KMS-11 (cell line): ENCODE results near the gene GATA2.

Experiments used
- H2AFZ ChIP-seq: fragments of 200-600 bp; sonication (generic); 2 replicates; pipeline ENCODE4 v1.6.1; 2016; ENCODE audit warnings: antibody characterized with exemption, mixed run types, low read depth
- H3K27ac ChIP-seq: fragments of 200-600 bp; sonication (generic); 2 replicates; pipeline ENCODE4 v1.6.1; 2016; ENCODE audit warnings: mild to moderate bottlenecking, mixed run types
- H3K27me3 ChIP-seq: fragments of 200-600 bp; sonication (generic); 2 replicates; pipeline ENCODE4 v1.6.1; 2017; ENCODE audit warnings: mild to moderate bottlenecking, low read depth, mixed run types, moderate library complexity; ENCODE audit not compliant: insufficient read depth
- H3K36me3 ChIP-seq: fragments of 200-600 bp; sonication (generic); 2 replicates; pipeline ENCODE4 v1.6.1; 2017; ENCODE audit warnings: mild to moderate bottlenecking, mixed run types; ENCODE audit not compliant: insufficient read depth
- H3K4me1 ChIP-seq: fragments of 200-600 bp; sonication (generic); 2 replicates; pipeline ENCODE4 v1.6.1; 2016; ENCODE audit warnings: mild to moderate bottlenecking, low read depth, mixed run types; ENCODE audit not compliant: poor library complexity, severe bottlenecking
- H3K4me2 ChIP-seq: fragments of 200-600 bp; sonication (generic); 2 replicates; pipeline ENCODE4 v1.7.0; 2016; ENCODE audit warnings: mild to moderate bottlenecking, mixed run types
- H3K4me3 ChIP-seq: fragments of 200-600 bp; sonication (generic); IDR thresholded peaks from 2 replicates; pipeline ENCODE4 v1.6.1; 2017; ENCODE audit warnings: low read depth, low read length, mixed read lengths; ENCODE audit not compliant: insufficient read depth
- H3K79me2 ChIP-seq: fragments of 200-600 bp; sonication (generic); 2 replicates; pipeline ENCODE4 v1.6.1; 2016; ENCODE audit warnings: low read depth, mixed run types; ENCODE audit not compliant: insufficient read depth
- H3K9ac ChIP-seq: fragments of 200-600 bp; sonication (generic); 2 replicates; pipeline ENCODE4 v1.6.1; 2016; ENCODE audit warnings: mild to moderate bottlenecking, mixed run types
- H4K20me1 ChIP-seq: fragments of 200-600 bp; sonication (generic); 2 replicates; pipeline ENCODE4 v1.6.1; 2016; ENCODE audit warnings: mild to moderate bottlenecking, mixed run types; ENCODE audit not compliant: insufficient read depth
- TF ChIP-seq, protein P1 (sequence below): fragments of 200-600 bp; sonication (generic); conservative IDR thresholded peaks from 2 replicates; pipeline ENCODE4 v1.6.1; 2017; ENCODE audit warnings: low read depth, mild to moderate bottlenecking, antibody characterized with exemption, low read length, moderate library complexity, mixed read lengths

Gene GATA2

DNA sequence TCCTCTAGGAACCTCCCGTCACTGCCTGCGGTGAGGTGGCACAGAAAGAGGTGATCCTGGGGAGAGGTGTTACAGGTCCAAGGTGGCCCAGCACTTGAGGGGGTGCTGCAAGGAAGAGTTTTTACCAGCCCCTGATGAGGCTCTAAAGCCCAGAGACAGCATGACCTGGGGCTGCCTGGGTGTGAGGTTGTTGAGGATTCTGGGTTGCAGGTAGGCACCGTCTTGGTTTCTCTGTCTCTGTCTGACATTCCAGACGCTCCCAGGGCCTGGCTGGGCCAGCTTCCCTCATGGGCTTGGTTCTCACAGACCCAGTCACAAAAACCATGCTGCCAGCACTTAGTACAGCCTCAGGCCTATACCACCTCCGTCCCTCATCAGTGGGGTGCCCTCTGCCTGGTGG, 57.4 kb downstream of the GATA2 start:
- no peaks in the 10 kb centered on the region for H4K20me1 ChIP-seq
- H3K4me3 ChIP-seq, result no peak overlapping the region
- H3K79me2 ChIP-seq, result no peaks in the 10 kb centered on the region
- TF ChIP-seq, protein P1, sequence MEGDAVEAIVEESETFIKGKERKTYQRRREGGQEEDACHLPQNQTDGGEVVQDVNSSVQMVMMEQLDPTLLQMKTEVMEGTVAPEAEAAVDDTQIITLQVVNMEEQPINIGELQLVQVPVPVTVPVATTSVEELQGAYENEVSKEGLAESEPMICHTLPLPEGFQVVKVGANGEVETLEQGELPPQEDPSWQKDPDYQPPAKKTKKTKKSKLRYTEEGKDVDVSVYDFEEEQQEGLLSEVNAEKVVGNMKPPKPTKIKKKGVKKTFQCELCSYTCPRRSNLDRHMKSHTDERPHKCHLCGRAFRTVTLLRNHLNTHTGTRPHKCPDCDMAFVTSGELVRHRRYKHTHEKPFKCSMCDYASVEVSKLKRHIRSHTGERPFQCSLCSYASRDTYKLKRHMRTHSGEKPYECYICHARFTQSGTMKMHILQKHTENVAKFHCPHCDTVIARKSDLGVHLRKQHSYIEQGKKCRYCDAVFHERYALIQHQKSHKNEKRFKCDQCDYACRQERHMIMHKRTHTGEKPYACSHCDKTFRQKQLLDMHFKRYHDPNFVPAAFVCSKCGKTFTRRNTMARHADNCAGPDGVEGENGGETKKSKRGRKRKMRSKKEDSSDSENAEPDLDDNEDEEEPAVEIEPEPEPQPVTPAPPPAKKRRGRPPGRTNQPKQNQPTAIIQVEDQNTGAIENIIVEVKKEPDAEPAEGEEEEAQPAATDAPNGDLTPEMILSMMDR, result no peak
- peaks cover 23% of the 10 kb centered on the region; the same call in 1 of the 2 replicates for H3K27me3 ChIP-seq
- H3K4me1 ChIP-seq, result no peaks in the 10 kb centered on the region
- no peaks in the 10 kb centered on the region for H3K36me3 ChIP-seq
- H2AFZ ChIP-seq, result no peak overlapping the region
- no peak overlapping the region for H3K27ac ChIP-seq
- H3K4me2 ChIP-seq, result no peak overlapping the region
- H3K9ac ChIP-seq, result no peak overlapping the region

DNA sequence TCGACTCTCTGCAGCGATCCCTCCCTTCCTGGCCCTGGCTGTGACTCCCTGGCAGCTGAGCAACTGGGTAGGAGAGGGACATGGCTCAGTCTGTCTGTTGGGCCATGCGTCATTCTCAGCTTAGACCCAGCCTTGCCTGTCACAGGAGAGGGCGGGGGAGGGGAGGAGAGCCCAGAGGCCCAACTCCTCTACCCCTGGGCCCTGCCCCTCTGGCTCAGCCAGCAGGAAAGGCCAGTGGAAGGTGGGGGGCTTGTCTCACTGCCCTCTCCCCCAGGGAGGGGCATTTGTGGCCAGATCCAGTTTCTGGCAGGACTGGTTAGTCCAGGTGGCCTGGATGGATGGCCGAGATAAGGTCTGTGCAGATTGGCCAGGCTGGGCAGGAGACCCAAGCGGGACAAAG, 57.9 kb downstream of the GATA2 start:
- H3K79me2 ChIP-seq, result no peaks in the 10 kb centered on the region
- H2AFZ ChIP-seq, result no peak overlapping the region
- H3K4me2 ChIP-seq, result no peak overlapping the region
- no peak overlapping the region for H3K9ac ChIP-seq
- H3K27me3 ChIP-seq, result peaks cover 21% of the 10 kb centered on the region; the same call in 1 of the 2 replicates
- H3K4me1 ChIP-seq, result no peaks in the 10 kb centered on the region
- H3K27ac ChIP-seq, result no peak overlapping the region
- TF ChIP-seq, protein P1, result no peak
- no peaks in the 10 kb centered on the region for H3K36me3 ChIP-seq
- no peaks in the 10 kb centered on the region for H4K20me1 ChIP-seq
- H3K4me3 ChIP-seq, result no peak overlapping the region

DNA sequence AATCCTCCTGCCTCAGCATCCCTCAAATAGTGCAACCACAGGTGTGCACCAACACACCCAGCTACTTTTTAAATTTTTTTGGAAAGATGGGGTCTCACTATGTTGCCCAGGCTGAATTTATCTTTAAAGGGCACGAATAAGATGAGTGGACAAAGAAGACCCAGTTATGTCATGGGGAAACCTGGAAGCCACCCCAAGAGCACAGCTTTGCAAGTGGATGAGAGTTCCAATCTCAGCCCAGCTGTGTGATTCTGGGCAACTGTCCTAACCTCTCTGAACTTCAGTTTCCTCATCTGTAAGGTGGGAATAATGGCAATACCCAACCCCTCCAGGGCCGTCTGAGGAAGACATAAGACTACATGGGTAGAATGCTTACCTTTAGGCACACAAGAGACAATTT, 58.5 kb downstream of the GATA2 start:
- Histone ChIP-seq H3K36me3 (no peaks in the 10 kb centered on the region), H2AFZ (no peak overlapping the region), H3K9ac (no peak overlapping the region), H3K4me1 (no peaks in the 10 kb centered on the region), H3K79me2 (no peaks in the 10 kb centered on the region), H3K27me3 (peaks cover 16% of the 10 kb centered on the region; the same call in 1 of the 2 replicates), H3K4me2 (no peak overlapping the region), H3K27ac (no peak overlapping the region), H3K4me3 (no peak overlapping the region), H4K20me1 (no peaks in the 10 kb centered on the region)
- TF ChIP-seq, protein P1, result no peak

DNA sequence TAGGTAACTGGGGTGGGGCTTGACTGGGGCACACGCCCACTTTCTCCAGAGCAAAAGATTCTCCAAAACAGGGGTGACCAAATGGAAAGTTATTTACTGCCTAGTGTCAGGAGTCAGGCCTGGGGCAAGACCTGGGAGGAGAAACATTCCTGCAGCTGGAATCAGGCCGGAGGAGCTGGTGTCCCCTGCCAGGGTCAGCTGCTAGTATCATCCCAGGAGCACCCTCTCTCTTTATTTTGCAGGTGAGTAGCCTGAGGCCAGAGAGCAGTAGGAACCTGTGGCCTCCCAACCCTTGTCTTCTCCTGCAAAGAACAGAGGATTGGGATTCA, 59.2 kb downstream of the GATA2 start:
- H4K20me1 ChIP-seq, result no peaks in the 10 kb centered on the region
- H3K9ac ChIP-seq, result no peak overlapping the region
- H3K4me1 ChIP-seq, result no peaks in the 10 kb centered on the region
- H3K27ac ChIP-seq, result no peak overlapping the region
- no peak overlapping the region for H3K4me2 ChIP-seq
- H2AFZ ChIP-seq, result no peak overlapping the region
- no peak overlapping the region for H3K4me3 ChIP-seq
- TF ChIP-seq, protein P1, result no peak
- H3K36me3 ChIP-seq, result no peaks in the 10 kb centered on the region
- no peaks in the 10 kb centered on the region for H3K79me2 ChIP-seq
- peaks cover 14% of the 10 kb centered on the region; the same call in 1 of the 2 replicates for H3K27me3 ChIP-seq
